RWPE1 (cell line): ENCODE data around the gene MIB2.
"Not testable (repeated sequence)": the region's sequence is repeated elsewhere in the genome, so short reads cannot be mapped to it uniquely, and the experiment has no call there.

ENCODE experiments used
- CTCF ChIA-PET: fragments of 350-600 bp; sonication (Branson Sonifier 250); formaldehyde crosslinking; extraction: SDS; loops from one replicate; lab custom pipeline; 2021; lab: Yijun Ruan, JAX
- POLR2A ChIA-PET: fragments of 400-600 bp; formaldehyde crosslinking; extraction: SDS; loops from one replicate; lab custom pipeline; 2020; ENCODE audit warnings: antibody characterized with exemption; ENCODE audit not compliant: low non-redundant PET; lab: Yijun Ruan, JAX
- DNase-seq: peaks from one replicate; pipeline ENCODE4 v3.0.0; 2012; ENCODE audit warnings: low spot score
- H3K27ac ChIP-seq: fragments of 450-650 bp; 2 replicates; pipeline ENCODE4 v1.5.1; 2017
- TF ChIP-seq, protein P1 (sequence below): fragments of 450-650 bp; conservative IDR thresholded peaks from 2 replicates; pipeline ENCODE4 v1.5.1; 2017; ENCODE audit warnings: low read depth, mild to moderate bottlenecking

Gene MIB2

DNA sequence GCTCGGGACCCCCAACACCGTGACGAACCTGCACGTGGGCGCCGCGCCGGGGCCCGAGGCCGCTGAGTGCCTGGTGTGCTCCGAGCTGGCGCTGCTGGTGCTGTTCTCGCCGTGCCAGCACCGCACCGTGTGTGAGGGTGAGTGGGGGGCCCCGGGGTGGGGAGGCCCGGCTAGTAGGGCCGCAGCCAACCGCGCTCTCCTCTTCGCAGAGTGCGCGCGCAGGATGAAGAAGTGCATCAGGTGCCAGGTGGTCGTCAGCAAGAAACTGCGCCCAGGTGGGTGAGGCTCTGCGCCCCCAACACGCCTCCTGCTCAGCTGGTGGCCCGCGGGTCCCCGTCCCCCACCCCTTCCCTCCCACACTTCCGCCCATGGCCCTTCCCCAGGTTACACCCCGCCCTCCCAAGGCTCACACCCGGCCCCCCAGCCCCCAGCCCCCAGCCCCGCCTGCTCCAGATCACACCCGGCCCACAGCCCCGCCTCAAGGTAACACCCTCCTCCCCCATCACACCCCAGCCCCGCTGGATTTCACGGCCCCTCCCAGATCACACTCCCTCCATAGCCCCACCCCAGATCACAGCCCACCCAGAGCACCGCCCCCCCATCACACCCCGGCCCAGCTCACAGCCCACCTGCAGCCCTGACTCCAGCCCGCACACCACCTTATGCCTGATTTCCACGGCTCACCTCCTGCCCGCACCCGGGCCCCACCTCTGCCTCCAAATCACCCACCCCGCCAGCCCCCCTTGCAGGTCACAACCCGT is 14.3 kb downstream of the MIB2 start:
- POLR2A ChIA-PET: no interaction called here
- no peak for DNase-seq
- CTCF ChIA-PET: no interaction called here
- TF ChIP-seq, protein P1, sequence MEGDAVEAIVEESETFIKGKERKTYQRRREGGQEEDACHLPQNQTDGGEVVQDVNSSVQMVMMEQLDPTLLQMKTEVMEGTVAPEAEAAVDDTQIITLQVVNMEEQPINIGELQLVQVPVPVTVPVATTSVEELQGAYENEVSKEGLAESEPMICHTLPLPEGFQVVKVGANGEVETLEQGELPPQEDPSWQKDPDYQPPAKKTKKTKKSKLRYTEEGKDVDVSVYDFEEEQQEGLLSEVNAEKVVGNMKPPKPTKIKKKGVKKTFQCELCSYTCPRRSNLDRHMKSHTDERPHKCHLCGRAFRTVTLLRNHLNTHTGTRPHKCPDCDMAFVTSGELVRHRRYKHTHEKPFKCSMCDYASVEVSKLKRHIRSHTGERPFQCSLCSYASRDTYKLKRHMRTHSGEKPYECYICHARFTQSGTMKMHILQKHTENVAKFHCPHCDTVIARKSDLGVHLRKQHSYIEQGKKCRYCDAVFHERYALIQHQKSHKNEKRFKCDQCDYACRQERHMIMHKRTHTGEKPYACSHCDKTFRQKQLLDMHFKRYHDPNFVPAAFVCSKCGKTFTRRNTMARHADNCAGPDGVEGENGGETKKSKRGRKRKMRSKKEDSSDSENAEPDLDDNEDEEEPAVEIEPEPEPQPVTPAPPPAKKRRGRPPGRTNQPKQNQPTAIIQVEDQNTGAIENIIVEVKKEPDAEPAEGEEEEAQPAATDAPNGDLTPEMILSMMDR: no peak
- no peak overlapping the region for H3K27ac ChIP-seq

- peak overlapping the region; percentile 45; the same call in 1 of the 2 replicates for H3K27ac ChIP-seq
- DNase-seq: peak; percentile 80
- TF ChIP-seq, protein P1: no peak
- POLR2A ChIA-PET: no interaction called here
- CTCF ChIA-PET: no interaction called here
Measured at GRCh38 chr1:1630191-1630964, 15.1 kb downstream of the MIB2 start.

GRCh38 chr1:1630965-1631781 is 15.9 kb downstream of the MIB2 start:
- CTCF ChIA-PET: no interaction called here
- no peak for DNase-seq
- POLR2A ChIA-PET: no interaction called here
- TF ChIP-seq, protein P1: no peak
- peak overlapping the region; percentile 45; the same call in 1 of the 2 replicates for H3K27ac ChIP-seq

DNA sequence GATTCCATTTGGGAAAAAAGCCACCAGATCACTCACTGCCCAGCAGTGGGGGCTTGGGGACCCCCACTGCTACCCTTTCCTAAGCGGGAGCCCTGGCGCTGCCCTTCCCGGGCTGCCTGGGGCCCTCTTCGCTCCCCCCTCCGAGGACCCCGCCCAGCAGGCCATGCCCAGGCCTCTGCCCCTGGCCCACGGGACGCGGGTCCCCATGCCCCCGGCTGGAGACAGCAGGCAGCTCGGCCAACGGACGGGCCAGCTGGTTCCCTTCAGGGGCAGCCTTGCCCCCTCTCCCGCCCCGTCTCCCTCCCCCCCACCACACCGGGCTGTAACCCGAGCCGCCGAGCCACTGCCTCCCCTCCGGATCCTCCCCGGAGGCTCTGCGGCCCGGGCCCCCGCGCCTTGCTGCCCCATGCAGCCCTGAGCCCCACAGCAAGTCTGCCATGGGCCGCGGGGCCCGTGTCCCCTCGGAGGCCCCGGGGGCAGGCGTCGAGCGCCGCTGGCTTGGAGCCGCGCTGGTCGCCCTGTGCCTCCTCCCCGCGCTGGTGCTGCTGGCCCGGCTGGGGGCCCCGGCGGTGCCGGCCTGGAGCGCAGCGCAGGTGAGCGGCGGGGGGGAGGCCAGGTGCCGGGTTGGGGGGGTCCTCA is 16.6 kb downstream of the MIB2 start, which contains the start of gene MMP23B:
MMP23B (plus strand) TSS at position 392 of the 639 bp plus-strand sequence; CDS start at position 438, 46 bp downstream.
- POLR2A ChIA-PET: no interaction called here
- CTCF ChIA-PET: no interaction called here
- H3K27ac ChIP-seq: no peak within 1 kb of the TSS
- TF ChIP-seq, protein P1: no peak
- DNase-seq: no peak

DNA sequence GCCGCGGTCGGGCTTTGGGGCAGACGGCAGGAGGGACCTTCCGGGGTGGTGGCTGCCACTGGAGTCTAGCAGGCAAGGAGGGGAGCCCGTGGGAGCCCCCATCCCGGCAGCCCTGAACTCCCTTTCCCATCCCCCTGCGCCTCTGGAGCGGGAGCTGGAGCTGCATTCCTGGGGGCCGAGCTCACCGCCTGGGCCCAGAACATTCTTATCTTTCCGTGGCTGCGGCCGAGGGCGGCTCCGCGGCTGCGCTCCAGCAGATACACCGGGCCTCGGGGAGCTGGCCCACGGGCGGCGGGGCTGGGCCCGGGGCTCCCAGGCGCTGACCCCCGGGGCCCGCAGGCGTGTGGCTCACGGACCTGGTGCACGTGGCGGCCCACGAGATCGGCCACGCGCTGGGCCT is 18.1 kb downstream of the MIB2 start:
- POLR2A ChIA-PET, H3K27ac ChIP-seq, CTCF ChIA-PET, DNase-seq: not testable (repeated sequence)

DNA sequence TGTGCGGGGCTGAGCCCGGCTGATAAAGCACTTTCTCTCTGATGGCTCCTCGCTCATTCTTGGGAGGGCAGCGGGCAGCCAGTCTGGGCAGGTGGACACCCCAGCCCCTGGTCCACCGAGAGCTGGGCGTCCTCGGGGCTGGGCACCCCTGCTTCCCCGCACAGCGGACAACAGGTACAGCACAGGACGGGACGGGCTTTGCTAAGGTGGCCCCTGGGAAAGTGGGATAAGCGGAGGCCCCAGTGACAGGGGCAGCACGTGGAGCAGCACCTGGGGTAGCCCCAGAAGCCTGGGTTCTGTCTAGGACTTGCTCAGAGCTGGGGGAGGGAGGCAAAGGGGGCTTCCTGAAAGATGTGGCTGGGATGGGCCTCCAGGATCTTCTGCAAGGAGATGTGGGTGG is 19.3 kb downstream of the MIB2 start:
- POLR2A ChIA-PET, DNase-seq, H3K27ac ChIP-seq, CTCF ChIA-PET: not testable (repeated sequence)

GRCh38 chr1:1636621-1637478 is 21.6 kb downstream of the MIB2 start:
- CTCF ChIA-PET, H3K27ac ChIP-seq, DNase-seq: not testable (repeated sequence)
- POLR2A ChIA-PET: interaction anchor here (0.6 kb wide), 1 partner anchor 18 kb away, joined by 3 read pairs; no protein-coding TSS in a partner anchor

GRCh38 chr1:1637479-1637875 is 22.2 kb downstream of the MIB2 start:
- DNase-seq, POLR2A ChIA-PET, H3K27ac ChIP-seq, CTCF ChIA-PET: not testable (repeated sequence)

GRCh38 chr1:1638528-1638927 is 23.2 kb downstream of the MIB2 start:
- CTCF ChIA-PET, H3K27ac ChIP-seq, POLR2A ChIA-PET, DNase-seq: not testable (repeated sequence)

DNA sequence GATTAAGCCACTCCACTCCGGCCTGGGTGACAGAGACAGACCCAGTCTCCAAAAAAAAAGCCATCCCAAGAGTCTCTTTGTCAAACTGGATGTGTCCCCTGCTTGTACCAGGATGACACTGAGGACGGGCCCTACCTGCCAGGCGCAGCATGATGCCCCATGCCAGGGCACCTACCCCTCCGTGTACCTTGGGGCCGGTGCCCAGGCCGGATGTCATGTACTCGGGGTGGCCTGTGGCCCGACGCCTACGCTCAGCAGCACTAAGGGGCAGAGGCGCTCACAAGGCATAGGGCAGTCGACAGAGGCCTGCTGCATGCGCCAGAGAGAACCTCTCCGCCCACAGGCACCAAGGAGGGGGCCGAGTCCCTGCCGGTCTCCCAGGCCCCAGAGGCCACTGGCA is 24.1 kb downstream of the MIB2 start:
- DNase-seq: not testable (repeated sequence)

More for the DNA sequence above, 24.1 kb downstream of the MIB2 start:
- H3K27ac ChIP-seq, CTCF ChIA-PET, POLR2A ChIA-PET: not testable (repeated sequence)
